Activated T-cell treated with anti-CD3 and anti-CD28 coated beads for 1 hour (primary cell): Measurements from ENCODE around the gene TEK.

ENCODE experiments used
- DNase-seq: peaks from one replicate; pipeline ENCODE4 v3.0.0-alpha.2; 2020; ENCODE audit warnings: low read depth

Gene TEK

GRCh38 chr9:27124151-27124550, 15.1 kb downstream of the TEK start:
- no peak for DNase-seq

GRCh38 chr9:27125030-27125429, 16.0 kb downstream of the TEK start:
- DNase-seq, result no peak

DNA sequence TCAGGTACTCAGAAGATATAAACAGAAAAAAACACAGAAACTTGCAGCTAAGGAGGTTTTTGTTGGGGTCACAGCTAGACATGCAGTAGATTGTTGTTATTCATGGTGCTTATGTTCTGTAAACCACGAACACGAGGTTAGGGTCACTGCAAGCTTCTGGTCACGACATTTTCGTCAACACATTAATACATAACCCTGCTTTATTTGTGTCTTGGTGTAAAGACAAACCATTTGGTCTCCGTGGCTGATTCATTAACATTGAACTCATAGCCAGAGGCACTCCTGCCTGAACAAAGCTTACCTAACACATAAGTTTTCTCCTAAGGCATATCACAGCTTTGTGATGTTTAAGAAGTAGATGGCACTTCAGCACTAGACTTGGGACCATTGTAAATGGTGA, 16.9 kb downstream of the TEK start:
- DNase-seq, result no peak

- DNase-seq, result no peak
Observed at GRCh38 chr9:27126670-27127069, 17.6 kb downstream of the TEK start.

DNA sequence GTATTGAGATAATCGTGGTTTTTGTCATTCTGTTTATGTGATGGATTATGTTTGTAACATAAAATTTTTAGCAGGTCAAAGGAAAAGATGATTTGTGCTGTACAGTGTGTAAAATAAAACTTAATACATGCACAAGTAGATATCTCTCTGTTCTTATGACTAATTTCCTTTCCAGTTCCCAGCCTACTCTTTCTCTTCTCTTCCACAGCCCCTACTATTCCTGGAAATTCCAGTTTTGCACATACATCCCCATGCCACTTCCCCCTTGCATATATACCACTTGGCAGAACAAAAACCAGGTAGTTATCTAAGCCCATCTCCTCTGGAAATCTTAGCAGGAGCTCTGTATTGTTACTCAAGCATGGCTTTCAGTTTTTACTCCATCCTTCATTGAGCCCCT, 20.2 kb downstream of the TEK start:
- no peak for DNase-seq

DNA sequence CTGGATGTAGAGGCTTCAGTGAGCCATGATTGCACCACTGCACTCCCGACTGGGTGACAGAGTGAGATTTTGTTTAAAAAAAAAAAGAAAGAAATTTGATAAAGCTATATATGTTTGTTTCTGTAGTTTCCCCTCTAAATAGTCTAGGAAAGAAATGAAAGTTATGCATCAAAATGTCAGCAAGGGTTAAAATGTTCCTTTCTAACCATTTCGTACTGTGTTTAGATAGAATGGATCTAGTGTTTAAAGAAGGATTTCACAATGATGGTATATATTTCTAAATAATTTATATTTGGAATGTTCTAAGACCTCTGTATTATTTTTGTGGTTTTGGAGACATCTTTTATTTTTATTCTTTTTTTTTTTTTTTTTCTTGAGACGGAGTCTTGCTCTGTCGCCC, 22.7 kb downstream of the TEK start:
- DNase-seq, result no peak

DNA sequence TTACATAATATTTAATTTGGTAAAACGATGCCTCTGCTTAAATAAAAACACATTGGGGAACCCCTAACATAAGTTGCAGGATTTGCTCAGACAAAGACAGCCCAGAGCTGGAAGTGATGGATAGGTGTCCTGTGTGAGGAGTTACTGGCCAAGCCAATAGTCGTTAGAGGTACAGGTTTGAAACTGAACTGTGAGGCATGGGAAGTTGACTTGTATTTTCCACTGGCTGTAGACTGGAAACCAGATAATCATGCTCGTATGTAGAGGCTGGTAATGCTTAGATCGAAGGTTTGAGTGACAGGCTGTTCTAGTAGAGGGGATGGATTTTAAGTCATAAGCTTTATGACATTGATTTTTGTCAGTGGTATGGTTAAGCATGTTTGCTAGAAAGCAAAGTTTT, 24.8 kb downstream of the TEK start:
- DNase-seq, result no peak

DNA sequence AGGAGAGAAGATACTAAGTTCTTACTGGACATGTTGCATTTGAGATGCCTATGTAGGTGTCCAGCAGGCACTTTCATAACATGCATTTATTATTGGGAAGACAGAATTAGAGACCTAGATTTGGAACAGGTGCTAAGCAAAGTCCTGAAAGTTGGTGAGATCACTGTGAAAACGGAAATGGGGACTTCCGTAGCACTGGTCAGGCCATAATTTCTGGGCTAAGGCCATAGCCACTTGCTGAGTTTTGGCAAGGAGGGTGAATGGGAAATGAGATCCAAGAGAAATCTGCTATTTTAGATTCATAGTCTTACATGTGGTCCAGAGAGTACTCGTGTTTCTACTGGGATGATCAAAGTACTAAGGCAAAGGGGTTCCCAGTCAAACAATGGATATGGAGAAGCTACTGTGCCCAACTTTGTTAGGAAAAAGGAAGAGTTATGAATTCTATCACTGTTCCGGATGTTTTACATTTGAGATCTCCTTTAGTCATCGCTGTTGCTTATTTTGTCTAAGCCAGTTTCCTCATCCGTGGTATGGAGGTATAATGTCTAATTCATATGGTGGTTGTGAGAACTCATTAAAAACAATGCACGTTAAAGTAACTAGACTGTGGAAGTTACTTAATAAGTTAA, 33.4 kb downstream of the TEK start:
- no peak for DNase-seq

DNA sequence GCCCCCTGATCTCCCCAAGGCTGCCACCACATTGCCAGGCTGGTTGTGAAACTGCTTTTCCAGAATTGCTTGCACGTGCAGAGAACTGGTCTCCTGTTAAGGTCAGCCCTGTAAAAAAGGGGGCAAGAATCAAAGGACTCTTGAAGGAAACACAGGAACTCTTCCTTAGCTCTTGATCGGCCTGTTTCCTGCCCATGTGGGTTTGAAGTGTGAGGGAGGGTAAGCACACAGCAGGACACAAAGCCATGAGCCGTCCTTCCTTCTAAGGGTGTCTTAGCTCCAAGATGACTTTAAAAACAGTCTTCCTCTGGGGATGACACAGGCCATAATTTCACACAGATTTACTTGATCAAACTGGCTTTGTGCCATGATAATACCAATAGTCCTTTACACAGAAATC, 36.1 kb downstream of the TEK start:
- DNase-seq, result no peak

- no peak for DNase-seq
Observed at GRCh38 chr9:27149651-27150050, 40.6 kb downstream of the TEK start.

- DNase-seq, result no peak
Observed at GRCh38 chr9:27150746-27151406, 41.9 kb downstream of the TEK start.

DNA sequence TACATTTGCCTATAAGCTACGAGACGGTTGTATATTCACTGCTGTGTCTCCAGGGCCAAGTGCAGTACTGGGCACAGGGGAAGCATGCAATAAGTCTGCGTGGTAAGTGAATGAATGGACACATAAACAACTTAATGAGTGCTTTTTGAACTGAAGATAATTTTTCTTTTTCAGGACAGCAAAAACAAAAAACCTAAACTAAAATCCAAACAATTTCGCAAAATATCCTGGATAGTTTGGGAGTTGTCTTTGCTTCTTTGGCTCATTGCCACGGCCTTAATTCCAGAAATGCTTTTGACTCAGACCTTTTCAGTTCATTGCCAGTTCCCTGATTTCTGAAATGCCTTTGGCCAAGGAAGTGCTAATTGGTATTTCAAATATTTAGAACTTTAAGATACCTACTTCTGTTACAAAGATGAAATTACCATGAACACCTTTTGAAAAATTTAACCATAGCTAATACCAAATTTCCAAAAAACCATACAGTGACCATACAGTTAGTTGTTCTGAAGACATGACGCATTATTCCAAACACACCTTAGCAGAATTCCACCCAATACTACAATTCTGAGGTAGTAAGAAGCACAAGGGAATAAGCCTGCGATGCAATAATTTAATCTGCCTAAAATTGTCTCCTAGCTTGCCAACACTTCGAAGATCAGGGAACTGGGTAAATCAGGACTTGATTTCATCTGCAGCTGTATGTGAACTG, 42.8 kb downstream of the TEK start:
- no peak for DNase-seq

- no peak for DNase-seq
Observed at GRCh38 chr9:27152405-27152718, 43.3 kb downstream of the TEK start.

DNA sequence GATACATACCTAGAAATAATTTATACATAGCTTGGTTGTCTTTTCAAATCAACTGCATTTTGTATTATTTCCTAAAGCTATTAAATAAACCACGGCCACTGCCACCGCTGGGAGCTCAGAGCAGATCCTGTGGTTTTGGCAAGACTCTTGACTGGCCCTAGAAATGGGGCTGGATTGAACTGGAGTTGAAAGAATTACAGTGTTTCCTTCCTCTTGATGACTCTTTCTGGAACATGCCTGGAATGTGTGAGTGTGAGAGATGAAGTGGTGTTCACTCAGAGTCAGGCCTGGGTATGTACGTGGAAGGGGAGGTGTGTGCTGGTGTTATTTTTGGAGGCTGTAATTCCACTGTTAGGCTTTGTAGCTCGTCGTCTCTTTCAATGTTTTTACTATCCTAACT, 45.9 kb downstream of the TEK start:
- no peak for DNase-seq

DNA sequence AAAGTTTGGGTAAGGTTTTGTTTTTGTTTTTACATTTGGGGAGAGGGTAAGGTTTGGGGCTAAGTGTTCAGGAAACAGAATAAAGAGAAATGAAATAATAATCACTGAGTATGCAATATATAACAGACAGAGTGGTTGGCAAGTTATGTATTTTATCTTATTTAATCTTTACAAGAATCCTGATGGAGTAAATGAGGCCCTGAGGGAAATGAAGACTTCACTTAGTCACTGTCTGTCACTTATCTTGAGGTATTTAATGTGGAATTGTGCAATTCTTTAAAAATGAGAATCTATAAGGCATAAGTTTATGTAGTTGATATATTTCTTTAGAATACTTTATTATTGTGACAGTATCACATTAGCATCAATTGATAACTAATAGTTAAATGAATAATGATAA, 48.1 kb downstream of the TEK start:
- no peak for DNase-seq

- no peak for DNase-seq
Observed at GRCh38 chr9:27157736-27158135, 48.7 kb downstream of the TEK start.

DNA sequence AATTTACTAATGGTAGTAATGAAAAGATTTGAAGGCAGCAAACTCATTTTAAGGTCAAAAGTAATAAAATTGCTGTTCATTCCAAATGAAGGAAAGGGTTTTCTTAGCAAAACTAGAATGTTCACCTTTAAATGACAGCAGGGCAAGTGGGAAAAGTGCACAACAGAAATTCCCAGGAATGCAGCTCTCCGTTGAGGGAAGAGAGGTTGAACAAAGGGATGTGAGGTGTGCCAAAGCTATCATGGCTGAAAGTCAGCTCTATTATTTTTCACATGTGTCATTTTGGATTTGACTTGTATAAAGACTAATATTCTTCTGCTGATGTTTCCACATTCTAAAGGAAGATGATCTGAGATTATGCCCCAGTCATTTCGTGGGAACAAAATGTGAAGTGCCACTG, 51.6 kb downstream of the TEK start:
- no peak for DNase-seq

GRCh38 chr9:27162045-27162444, 53.0 kb downstream of the TEK start:
- no peak for DNase-seq

DNA sequence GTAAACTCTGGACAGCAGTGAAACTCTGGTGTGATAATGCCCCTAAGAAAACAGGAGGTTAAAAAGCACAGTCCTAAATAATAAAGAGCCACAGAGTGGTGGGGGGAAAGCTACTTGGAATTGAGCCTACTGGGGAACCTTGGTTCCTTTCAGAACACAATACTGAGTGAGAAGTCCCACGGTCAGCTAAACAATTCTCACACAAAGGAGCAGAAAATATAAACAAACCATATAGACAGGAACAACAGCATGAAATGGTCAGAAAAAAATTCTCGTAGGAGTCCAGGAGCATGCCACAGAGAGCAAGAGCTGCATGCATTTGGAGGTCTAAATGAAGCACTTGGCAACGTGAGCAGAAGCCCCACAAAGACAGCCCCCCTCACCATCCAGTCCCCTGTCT, 56.0 kb downstream of the TEK start:
- DNase-seq, result no peak

DNA sequence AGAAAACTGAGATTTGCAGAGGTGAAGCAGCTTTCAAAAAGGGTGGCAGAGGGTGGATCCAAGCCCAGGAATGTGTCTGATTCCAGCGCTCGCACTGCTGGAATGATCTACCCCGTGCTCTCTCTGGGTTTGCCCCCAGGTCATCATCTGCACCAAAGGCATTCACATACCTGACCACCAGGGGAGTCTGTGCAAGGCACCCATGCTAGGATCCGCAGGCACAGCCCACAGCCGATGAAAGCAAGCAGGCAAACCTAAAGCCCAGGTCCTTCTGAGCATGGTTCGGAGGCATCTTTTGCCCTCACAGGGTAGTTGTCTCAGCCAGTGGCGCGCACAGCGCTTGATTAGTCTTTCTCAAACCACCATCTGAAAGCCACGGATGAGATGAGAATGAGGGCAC, 56.6 kb downstream of the TEK start:
- DNase-seq, result no peak

GRCh38 chr9:27168496-27168895, 59.5 kb downstream of the TEK start:
- DNase-seq, result no peak

DNA sequence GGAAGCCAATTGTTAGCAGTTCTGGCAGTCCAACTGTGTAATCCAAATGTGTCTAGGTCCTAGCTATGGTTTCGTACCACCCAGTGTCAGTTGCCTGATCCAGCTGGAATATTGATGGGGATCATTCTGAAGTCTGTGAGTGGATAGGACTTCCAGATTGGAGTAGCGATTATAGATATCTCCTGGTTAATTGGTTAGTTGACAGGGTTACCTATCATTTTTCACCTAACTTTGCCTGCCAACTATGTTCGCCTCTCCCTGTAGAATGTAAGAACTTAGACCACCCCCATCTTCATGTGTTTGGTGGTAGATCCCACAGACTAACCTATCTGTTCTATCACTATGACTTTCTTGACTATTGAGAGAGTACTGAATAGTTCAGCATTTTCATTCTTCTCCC, 59.9 kb downstream of the TEK start:
- no peak for DNase-seq

- no peak for DNase-seq
Observed at GRCh38 chr9:27176971-27177370, 67.9 kb downstream of the TEK start.
